SJCRH30 (cell line): ENCODE results near the gene CEBPZOS. TPM values are rescaled to one million over a fixed set of nuclear protein-coding genes. Genes with fewer than 3 reads are reported as not detected.

Source experiments
- DNase-seq, 2 experiments: peaks; one replicate each; pipeline ENCODE4 v3.0.0-alpha.2; 2015 to 2020
- H3K27ac ChIP-seq: fragments of 250-450 bp; sonication (Bioruptor Pico); 2 replicates; pipeline ENCODE4 v1.5.1; 2020; ENCODE audit warnings: mild to moderate bottlenecking, moderate library complexity
- H3K27me3 ChIP-seq: fragments of 250-450 bp; sonication (Bioruptor Pico); 2 replicates; pipeline ENCODE4 v1.5.1; 2020; ENCODE audit warnings: mild to moderate bottlenecking, moderate library complexity
- H3K36me3 ChIP-seq: fragments of 250-450 bp; sonication (Bioruptor Pico); 2 replicates; pipeline ENCODE4 v1.5.1; 2020; ENCODE audit warnings: mild to moderate bottlenecking, moderate library complexity
- H3K4me1 ChIP-seq: fragments of 250-450 bp; sonication (Bioruptor Pico); 2 replicates; pipeline ENCODE4 v1.5.1; 2020; ENCODE audit warnings: mild to moderate bottlenecking, moderate library complexity
- H3K4me3 ChIP-seq: fragments of 250-450 bp; sonication (Bioruptor Pico); 2 replicates; pipeline ENCODE4 v1.5.1; 2020; ENCODE audit warnings: mild to moderate bottlenecking, moderate library complexity
- H3K9me3 ChIP-seq: fragments of 250-450 bp; sonication (Bioruptor Pico); replicated peaks from 2 replicates; pipeline ENCODE4 v1.5.1; 2020; ENCODE audit warnings: mild to moderate bottlenecking, moderate library complexity
- total RNA-seq: library from RNA; depleted of rRNA; stranded (reverse); fragments of >200 nt; shearing (Covaris generic); gene quantifications from 2 replicates; pipeline ENCODE4 v1.2.3, GENCODE V29; 2014; rRNA removed

The CEBPZOS gene
- 54.9 and 62.2 TPM in 2 replicates for total RNA-seq

DNA sequence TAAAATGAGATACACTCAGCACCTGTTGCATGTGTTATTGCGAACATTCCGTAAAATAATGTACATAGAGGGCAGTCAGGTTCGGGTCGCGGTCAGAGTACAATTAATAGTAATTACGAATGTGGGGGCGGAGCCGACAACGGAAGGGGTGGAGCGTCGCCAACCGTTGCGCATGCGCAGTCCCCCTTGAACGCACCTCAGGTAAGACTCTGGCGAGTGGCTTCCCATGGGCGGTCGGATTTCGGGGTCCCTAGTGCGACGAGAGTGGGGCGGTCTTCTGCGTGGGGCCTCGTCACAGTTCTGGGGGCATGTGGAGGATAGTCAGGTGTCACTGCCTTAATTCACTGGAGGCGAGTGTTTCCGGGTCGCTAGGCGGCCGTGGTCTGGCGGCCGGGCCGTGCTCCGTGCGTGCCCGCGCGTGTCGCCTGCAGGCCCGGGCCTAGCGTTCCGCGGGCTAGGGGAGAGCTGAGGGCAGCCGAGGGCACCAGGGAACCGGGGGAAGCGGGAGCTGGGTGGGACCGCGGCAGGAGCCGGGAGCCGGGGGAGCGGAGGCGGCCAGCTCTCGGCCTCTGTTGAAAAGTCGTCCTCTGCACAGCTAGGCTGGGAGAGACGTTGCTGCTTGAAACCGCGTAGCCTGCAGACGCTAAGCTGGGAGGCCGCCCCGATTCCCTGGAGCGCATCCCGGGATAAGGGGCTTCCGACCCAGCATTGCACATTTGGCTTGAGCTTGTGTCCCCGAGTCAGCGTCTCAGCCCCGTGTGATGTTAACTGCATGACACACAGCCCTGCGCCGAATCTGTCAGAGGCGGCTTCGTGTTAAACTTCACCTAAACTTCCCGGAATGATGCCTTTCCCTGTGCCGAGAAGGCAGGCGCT lies at the start of gene CEBPZOS:
Gene CEBPZOS (plus strand): TSS at position 177 of the 876 bp plus-strand sequence. CDS start 3,209 bp downstream, outside the sequence.
- Histone ChIP-seq H3K4me1 (peaks cover 4% of the 10 kb centered on the region; the same call in 1 of the 2 replicates), H3K27me3 (no peaks in the 10 kb centered on the region), H3K4me3 (peak within 1 kb of the TSS; percentile 87), H3K27ac (peak within 1 kb of the TSS; percentile 50), H3K36me3 (peaks cover 13% of the 10 kb centered on the region), H3K9me3 (no peaks in the 10 kb centered on the region)
- peak; percentile 85 to 93 for DNase-seq

DNA sequence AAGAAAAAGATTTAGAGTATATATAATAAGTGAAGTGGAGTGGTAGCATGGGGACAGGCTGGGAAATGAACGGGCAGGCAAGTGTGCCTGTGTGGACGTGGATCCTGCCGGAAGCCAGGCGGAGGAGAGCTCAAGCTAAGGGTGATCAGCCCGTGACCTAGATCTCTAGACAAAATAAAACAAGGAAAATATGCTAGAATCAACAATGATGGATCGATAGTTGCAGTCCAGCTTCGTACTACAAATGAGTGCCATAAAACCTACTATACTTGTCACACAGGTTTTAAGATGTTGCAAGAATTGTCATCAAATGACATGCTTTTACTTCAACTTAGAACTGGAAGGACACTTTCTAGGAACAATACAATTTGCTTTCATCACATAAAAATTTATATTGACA lies 48.0 kb upstream of the CEBPZOS start:
- DNase-seq = no peak
- H3K4me1 ChIP-seq = no peaks in the 10 kb centered on the region
- no peak overlapping the region for H3K27ac ChIP-seq
- no peak overlapping the region for H3K4me3 ChIP-seq
- no peaks in the 10 kb centered on the region for H3K9me3 ChIP-seq
- no peaks in the 10 kb centered on the region for H3K27me3 ChIP-seq
- H3K36me3 ChIP-seq = peaks cover 29% of the 10 kb centered on the region

DNA sequence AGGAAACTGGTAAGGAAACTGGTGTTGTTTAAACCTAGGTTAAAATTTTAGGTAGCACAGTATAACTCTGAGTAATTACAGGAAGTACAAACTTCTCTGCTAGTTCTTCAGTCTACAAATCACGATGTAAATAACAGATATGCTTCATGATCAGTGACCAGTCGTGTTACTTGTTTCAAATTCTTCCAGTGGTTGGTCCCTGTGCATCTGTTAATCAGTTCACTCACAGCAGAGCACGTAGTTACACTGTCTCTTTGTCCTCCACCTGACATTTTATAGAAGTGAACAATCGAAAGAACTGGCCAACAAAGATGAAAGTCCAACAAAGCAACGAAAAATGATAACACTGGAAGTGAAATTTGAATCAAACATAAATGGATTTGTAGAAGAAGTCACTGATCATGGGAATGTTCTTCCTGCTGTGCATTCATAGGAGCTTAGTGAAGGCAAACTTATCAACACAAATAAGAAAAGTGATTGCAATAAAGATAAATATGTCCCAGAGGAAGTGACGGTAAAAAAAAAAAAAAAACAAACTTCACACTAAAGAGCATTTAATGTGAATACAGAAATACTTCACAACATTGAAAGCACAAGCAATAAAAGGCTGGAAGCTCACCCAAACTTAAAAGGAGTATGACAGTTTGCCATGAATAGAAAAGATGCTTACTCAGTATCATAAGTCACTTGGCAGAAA lies 46.5 kb upstream of the CEBPZOS start:
- H3K9me3 ChIP-seq = no peaks in the 10 kb centered on the region
- no peaks in the 10 kb centered on the region for H3K4me1 ChIP-seq
- H3K27ac ChIP-seq = no peak overlapping the region
- DNase-seq = no peak
- no peaks in the 10 kb centered on the region for H3K27me3 ChIP-seq
- no peak overlapping the region for H3K4me3 ChIP-seq
- H3K36me3 ChIP-seq = peaks cover 24% of the 10 kb centered on the region

DNA sequence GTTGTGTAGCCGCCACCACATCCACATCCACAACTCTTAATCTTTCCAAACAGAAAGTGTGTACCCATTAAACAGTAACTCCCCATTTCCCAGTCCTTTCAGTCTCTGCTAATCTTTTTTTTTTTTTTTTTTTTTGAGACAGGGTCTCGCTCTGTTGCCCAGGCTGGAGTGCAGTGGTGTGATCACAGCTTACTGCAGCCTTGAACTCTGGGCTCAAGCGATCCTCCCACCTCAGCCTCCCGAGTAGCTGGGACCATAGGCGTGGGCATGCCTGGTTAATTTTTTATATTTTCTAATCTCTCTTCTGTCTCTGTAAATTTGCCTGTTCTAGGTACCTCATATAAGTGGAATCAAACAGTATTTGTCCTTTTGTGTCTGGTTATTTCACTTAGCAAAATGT lies 43.1 kb upstream of the CEBPZOS start:
- Histone ChIP-seq H3K9me3 (no peaks in the 10 kb centered on the region), H3K4me3 (no peak overlapping the region), H3K27ac (no peak overlapping the region), H3K27me3 (no peaks in the 10 kb centered on the region), H3K36me3 (peaks cover 2% of the 10 kb centered on the region; the same call in 1 of the 2 replicates), H3K4me1 (peaks cover 4% of the 10 kb centered on the region; the same call in 1 of the 2 replicates)
- DNase-seq = no peak

DNA sequence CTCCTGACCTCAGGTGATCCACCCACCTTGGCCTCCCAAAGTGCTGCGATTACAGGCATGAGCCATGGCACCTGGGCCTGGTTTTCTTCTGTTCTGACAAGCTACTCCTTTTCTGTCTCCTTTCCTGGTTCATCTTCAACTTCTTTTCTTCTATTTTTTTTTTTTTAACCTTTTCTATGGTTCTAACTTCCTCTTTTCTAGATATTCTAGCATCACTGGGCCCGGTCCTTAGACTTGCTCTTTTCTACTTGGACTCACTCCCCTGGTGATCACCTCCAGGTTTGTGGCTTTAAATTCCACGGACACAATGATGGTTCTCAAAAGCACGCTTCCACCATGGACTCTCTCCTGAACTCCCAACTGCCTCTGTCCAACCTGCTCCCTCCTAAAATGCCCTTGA lies 41.5 kb upstream of the CEBPZOS start:
- Histone ChIP-seq H3K27me3 (no peaks in the 10 kb centered on the region), H3K36me3 (no peaks in the 10 kb centered on the region; the same call in 1 of the 2 replicates), H3K27ac (no peak overlapping the region), H3K4me1 (peaks cover 4% of the 10 kb centered on the region; the same call in 1 of the 2 replicates), H3K4me3 (no peak overlapping the region), H3K9me3 (no peaks in the 10 kb centered on the region)
- no peak for DNase-seq

DNA sequence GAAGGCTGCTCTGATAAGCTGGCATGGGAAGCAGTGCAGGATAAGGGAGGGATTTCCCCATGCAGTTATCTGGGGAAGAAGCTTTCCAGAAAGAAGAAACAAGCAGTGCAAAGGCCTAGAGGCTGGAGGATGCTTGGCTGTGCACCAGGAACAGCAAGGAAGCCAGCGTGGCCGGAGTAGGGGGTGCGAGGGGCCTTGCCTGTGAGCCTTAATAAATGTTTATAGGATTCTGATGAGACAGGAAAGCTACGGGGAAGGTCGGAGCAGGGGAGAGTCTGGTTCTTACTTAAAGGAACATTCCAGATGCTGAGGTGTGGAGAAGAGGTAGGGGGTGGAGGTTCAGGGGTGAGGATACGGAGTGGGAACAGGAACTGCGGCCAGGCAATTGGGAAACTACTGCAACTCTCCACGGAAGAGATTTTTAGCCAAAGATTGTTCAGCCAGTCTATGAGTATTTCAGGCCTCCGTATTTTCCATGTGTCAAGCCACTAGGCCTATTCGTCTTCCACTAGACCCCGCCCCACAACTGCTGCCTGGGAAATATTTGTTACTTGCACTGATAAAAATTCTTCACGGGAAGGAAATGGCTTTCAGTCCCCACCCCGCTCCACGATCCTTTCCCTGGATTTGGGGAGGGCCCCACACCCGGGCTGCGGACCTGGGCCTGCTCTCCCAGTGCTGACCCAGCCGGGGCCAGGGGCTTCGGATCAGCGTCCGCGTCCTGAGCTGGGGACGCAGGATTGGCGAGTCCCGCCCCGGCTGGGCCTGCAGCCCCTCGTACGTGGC lies 40.0 kb upstream of the CEBPZOS start:
- H3K4me3 ChIP-seq = peak overlapping the region; percentile 71
- peak; percentile 58 to 60 for DNase-seq
- H3K4me1 ChIP-seq = peaks cover 4% of the 10 kb centered on the region; the same call in 1 of the 2 replicates
- no peaks in the 10 kb centered on the region; the same call in 1 of the 2 replicates for H3K36me3 ChIP-seq
- no peaks in the 10 kb centered on the region for H3K27me3 ChIP-seq
- no peaks in the 10 kb centered on the region for H3K9me3 ChIP-seq
- H3K27ac ChIP-seq = peak overlapping the region; percentile 38

DNA sequence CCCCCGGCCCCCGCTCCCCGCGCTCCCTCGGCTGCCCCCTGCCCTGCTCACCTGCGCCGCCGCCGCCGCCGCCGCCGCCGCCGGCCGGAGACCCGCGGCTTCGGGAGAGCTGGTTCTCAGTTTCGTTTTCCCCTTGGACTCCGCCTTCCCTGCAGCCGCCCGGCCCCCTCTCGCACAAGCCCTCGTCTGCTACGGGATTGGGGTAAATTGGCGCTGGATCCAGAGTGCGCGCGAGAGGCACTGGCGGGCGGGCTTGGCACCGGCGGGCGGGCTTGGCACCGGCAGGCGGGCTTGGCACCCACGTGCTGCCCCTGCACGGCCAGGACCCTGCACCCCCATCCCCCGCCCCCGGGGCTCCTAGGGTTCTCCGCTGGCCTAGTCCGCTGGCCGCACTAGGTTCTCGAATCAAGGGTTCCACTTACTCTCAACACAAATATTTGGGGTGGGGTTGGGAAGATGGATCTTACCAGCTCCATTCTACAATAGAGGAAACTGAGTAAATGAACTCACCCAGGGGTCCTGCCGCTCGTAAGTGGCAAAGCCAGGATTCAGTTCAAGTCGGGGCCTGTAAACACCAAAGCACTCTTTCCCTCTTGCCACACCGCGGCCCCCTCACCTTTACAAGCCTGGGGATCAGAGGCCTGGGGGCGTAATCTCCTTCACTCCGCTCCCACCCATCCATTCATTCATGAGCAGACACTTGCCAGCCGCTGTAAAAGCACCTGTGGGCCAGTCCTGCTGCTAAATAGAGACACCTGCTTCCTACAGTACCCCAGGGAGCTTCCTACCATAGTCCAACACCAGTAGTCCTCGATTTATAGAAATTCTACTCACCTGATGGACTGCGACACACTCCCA lies 39.2 kb upstream of the CEBPZOS start, which contains the start of gene EIF2AK2:
Gene EIF2AK2 (minus strand): TSS at position 124 of the 858 bp plus-strand sequence. CDS start 9,174 bp downstream, outside the sequence.
- Histone ChIP-seq H3K9me3 (no peaks in the 10 kb centered on the region), H3K27ac (peak within 1 kb of the TSS; percentile 42), H3K27me3 (no peaks in the 10 kb centered on the region), H3K4me1 (peaks cover 4% of the 10 kb centered on the region; the same call in 1 of the 2 replicates), H3K36me3 (no peaks in the 10 kb centered on the region; the same call in 1 of the 2 replicates), H3K4me3 (peak within 1 kb of the TSS; percentile 71)
- peak; percentile 88 to 89 for DNase-seq

DNA sequence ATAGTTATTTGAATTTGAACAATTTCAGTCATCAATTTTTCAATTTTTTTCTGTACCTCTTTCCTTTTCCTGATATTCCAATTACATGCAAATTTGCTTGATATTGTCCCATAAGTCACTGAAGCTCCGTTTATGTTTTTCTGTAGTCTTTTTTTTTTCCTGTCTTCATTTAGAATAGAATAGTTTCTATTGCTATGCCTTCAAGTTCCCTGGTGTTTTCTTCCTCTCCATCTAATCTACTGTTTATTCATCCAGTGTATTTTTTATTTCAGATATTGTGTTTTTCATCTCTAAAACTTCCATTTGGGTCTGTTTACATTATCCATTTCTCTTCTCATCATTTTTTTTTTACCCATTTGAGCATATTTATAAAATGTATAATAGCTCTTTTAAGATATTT lies 31.5 kb upstream of the CEBPZOS start:
- no peaks in the 10 kb centered on the region for H3K4me1 ChIP-seq
- no peak overlapping the region for H3K27ac ChIP-seq
- no peaks in the 10 kb centered on the region for H3K36me3 ChIP-seq
- DNase-seq = no peak
- no peaks in the 10 kb centered on the region for H3K27me3 ChIP-seq
- peaks cover 3% of the 10 kb centered on the region; the same call in 1 of the 2 replicates for H3K9me3 ChIP-seq
- no peak overlapping the region for H3K4me3 ChIP-seq

DNA sequence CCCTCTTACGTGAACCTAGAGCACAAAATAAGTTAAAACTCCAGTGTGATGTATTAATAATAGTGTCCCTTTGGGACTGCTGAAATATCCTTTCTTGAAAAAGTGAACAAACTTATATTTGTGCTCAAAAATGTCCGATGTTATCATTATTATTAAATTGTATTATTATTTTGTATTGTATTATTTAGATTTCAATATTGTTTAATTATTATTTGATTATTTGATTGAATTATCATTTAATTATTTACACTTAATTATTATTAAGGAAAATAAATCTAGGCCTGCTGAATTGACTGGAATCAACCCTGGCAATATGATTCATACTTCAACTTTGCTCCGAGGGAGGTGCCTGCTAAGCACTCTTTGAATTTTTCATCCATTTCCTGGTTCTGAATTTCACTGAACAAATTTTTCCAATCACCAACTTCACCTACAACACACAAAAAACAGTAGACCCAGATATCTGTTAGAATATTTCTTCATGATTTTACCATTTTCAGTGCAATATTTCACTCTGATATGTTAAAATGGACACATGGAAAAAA lies 28.6 kb upstream of the CEBPZOS start:
- no peak overlapping the region for H3K4me3 ChIP-seq
- no peak for DNase-seq

DNA sequence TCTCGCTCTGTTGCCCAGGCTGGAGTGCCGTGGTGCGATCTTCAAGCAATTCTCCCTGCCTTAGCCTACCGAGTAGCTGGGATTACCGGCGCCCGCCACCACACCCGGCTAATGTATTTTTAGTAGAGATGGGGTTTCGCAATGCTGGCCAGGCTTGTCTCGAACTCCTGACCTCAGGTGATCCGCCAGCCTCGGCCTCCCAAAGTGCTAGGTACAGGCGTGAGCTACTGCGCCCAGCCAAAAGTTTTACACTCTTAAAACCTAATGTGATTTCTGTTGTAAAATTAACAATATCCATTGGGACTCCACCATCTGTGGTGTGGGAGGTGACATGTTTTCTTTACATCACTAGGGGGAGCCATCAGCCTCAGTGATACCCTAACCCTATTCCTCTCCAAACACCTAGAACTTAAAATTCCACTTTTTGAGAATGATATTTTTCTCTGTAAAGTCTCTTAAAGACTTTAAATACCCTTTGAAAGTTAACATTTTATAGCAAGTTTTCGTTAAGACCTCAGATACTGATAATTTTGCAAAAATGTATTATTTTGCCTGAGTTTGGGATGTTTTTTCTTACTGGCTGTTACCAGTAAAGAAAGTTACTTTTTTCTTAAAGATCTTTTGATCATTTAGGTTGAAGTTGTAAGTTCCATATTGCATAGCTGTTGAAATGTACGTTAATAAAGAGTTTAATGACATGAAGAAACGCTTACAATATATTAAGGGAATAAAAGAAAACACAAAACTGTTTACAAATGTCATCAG lies 27.9 kb upstream of the CEBPZOS start:
- Histone ChIP-seq H3K36me3 (no peaks in the 10 kb centered on the region), H3K4me1 (no peaks in the 10 kb centered on the region), H3K27me3 (no peaks in the 10 kb centered on the region), H3K9me3 (peaks cover 3% of the 10 kb centered on the region; the same call in 1 of the 2 replicates), H3K27ac (no peak overlapping the region), H3K4me3 (no peak overlapping the region)
- DNase-seq = peak; percentile 45 to 78

More for the DNA sequence above, 28.6 kb upstream of the CEBPZOS start:
- H3K27ac ChIP-seq = no peak overlapping the region
- H3K9me3 ChIP-seq = peaks cover 3% of the 10 kb centered on the region; the same call in 1 of the 2 replicates
- no peaks in the 10 kb centered on the region for H3K36me3 ChIP-seq
- no peaks in the 10 kb centered on the region for H3K4me1 ChIP-seq
- no peaks in the 10 kb centered on the region for H3K27me3 ChIP-seq

DNA sequence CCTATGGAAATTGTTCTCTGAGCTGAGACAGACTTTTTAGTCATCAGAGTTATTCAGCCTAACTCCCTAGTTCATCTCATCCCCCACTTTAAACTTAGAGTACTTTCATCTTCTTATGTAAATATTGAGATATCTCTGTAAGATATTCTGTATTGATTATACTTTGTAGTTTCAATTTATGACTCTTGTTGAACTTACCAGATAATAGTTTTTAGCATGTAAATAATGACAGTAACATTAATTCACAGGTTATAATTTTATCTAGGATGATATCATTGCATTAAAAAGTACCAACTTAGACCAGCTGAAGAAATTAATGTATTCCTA lies 24.7 kb upstream of the CEBPZOS start:
- H3K4me3 ChIP-seq = no peak overlapping the region
- 0 out of 2 replicates have a peak, but pooled peaks cover under 1% of the 10 kb centered on the region for H3K27me3 ChIP-seq
- no peaks in the 10 kb centered on the region for H3K36me3 ChIP-seq
- DNase-seq = no peak
- H3K9me3 ChIP-seq = no peaks in the 10 kb centered on the region
- no peak overlapping the region for H3K27ac ChIP-seq
- no peaks in the 10 kb centered on the region for H3K4me1 ChIP-seq

DNA sequence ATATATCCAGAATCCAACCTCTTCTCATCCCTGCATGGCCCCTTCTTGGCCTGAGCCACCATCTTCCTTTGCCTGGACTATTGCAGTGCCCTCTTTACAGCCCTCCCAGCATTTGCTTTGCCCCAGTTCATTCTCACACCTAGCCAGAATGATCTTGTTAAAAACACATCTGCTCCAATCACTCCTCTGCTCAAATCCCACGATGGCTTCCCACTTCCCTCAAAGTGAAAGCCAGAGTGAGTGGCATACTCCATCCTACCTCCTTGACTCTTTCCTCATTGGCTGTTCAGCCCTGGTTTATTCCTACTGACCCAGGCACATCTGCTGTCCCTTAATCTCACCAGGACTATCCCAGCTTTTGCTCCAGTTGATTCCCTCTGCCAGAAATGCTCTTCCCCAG lies 22.6 kb upstream of the CEBPZOS start:
- H3K36me3 ChIP-seq = no peaks in the 10 kb centered on the region
- peak; percentile 29 to 62 for DNase-seq
- H3K4me3 ChIP-seq = no peak overlapping the region
- no peak overlapping the region for H3K27ac ChIP-seq
- no peaks in the 10 kb centered on the region for H3K4me1 ChIP-seq
- H3K9me3 ChIP-seq = no peaks in the 10 kb centered on the region
- 0 out of 2 replicates have a peak, but pooled peaks cover 3% of the 10 kb centered on the region for H3K27me3 ChIP-seq
